ENCODE results near the gene ARMH4.
"Not testable (repeated sequence)": the region's sequence is repeated elsewhere in the genome, so short reads cannot be mapped to it uniquely, and the experiment has no call there.

Gene ARMH4

GRCh38 chr14:58145936-58146335 is 6.1 kb downstream of the ARMH4 start:
- no peak for DNase-seq (ENCODE audit: extremely low read depth in 1 of 2, low read depth in 1 of 2)

DNA sequence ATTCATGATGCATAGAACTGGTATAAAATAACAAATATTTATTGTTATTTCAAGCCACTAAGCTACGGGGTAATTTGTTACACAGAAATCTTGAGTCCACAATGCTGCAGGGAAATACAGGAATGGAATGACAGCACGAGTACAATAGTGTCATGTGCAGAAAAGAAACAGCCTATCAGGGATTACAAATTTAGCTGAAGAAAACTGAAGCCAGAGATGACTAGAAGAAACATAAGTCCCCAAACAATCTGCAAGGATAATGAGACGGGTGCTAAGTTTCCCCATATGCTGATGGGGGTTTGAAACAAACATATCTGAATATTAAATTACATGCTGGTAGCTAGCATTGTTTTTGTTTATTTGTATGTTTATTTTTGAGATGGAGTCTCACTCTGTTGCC is 8.9 kb downstream of the ARMH4 start:
- no peak for DNase-seq (ENCODE audit: extremely low read depth in 1 of 2, low read depth in 1 of 2)

- no peak for DNase-seq (ENCODE audit: extremely low read depth in 1 of 2, low read depth in 1 of 2)
These were observed 10.1 kb downstream of the ARMH4 start for GRCh38 chr14:58141893-58142292.

GRCh38 chr14:58138714-58139482 is 13.1 kb downstream of the ARMH4 start:
- DNase-seq (ENCODE audit: extremely low read depth in 1 of 2, low read depth in 1 of 2): no peak

DNA sequence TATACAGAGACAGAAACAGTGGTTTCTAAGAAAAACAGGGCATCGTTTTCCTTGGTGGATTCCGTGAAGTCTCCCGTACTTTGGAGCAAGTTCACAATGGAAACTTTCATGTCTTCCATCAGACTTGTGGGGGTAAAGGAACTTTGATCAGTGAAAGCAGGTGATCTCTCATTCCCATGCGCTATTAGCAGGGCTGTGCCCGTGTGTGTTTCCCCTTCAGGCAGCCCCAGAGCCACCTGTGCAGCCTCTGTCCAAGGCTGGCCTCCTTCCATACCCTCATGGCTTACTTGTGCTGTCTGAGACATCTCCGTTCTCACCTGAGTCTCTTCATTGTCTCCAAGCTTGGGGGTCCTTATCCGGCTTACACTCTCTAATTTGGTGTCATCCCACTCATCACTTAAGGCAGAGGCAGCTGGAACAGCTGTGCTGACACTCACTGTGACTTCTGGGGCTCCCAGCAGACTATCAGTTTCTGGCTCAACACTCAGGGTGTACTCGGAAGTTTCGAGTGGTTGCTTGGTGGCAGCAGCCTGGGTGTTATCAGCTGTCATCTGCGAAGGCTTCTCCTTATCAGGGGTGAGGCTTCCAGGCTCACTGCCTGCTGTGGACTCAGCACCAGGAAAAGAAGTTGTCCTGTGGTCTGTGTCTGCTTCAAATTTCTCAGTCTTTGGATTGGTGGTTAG is 13.8 kb downstream of the ARMH4 start:
- no peak for DNase-seq (ENCODE audit: extremely low read depth in 1 of 2, low read depth in 1 of 2)

GRCh38 chr14:58133739-58134138 is 18.3 kb downstream of the ARMH4 start:
- no peak for DNase-seq (ENCODE audit: extremely low read depth in 1 of 2, low read depth in 1 of 2)

- no peak for DNase-seq (ENCODE audit: extremely low read depth in 1 of 2, low read depth in 1 of 2)
These were observed 20.6 kb downstream of the ARMH4 start for GRCh38 chr14:58131386-58131785.

GRCh38 chr14:58130116-58130782 is 21.8 kb downstream of the ARMH4 start:
- no peak for DNase-seq (ENCODE audit: extremely low read depth in 1 of 2, low read depth in 1 of 2)

DNA sequence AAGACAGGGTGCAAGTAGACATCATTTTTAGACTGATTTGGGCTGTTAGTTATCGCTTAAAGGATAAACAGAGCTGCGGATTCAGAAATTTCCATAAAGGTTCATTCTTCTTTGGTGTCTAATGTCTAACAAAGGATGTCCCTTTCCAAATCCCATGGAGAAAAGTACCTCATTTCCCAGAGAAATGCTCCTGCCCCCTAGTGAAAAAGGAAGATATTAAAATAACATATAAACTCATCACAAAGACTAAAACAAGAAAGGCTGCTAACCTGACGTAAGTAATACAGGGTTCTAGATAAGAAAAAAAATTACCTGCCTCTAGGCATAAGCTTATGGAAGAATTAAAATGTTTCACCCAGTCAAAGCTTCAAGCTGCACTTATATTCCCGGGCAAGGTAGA is 22.8 kb downstream of the ARMH4 start:
- DNase-seq (ENCODE audit: extremely low read depth in 1 of 2, low read depth in 1 of 2): no peak

DNA sequence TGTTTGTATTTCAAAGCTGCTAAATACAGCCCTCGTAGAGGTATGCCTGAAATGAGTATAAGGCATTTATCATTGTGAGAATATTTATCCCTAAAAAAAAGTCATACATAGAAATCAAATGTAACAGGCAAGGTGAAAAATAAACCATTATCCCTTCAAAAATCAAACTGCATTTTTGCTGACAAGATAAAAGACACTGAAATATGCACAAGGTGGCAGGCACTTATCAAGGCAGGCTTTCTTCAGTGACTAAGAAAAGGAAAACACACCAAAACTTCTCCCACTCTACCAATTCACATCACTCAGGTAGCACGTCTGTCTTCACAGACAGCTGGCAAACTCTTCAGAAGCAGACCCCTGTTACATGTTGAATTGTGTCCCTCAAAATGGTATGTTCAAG is 23.6 kb downstream of the ARMH4 start:
- no peak for DNase-seq (ENCODE audit: extremely low read depth in 1 of 2, low read depth in 1 of 2)

DNA sequence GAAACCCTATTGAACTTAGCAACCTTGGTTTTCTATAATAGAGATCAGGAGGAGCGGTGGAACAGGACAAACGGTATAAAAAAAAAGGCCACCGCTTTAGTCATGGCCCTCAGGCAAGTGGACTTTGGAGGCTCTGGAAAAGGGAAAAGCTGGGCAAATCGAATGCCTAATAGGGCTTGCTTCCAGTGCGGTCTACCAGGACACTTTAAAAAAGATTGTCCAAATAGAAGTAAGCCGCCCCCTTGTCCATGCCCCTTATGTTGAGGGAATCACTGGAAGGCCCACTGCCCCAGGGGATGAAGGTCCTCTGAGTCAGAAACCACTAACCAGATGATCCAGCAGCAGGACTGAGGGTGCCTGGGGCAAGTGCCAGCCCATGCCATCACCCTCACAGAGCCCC is 29.5 kb downstream of the ARMH4 start:
- DNase-seq (ENCODE audit: extremely low read depth in 1 of 2, low read depth in 1 of 2): not testable (repeated sequence)

GRCh38 chr14:58121530-58122186 is 30.4 kb downstream of the ARMH4 start:
- DNase-seq (ENCODE audit: extremely low read depth in 1 of 2, low read depth in 1 of 2): no peak

DNA sequence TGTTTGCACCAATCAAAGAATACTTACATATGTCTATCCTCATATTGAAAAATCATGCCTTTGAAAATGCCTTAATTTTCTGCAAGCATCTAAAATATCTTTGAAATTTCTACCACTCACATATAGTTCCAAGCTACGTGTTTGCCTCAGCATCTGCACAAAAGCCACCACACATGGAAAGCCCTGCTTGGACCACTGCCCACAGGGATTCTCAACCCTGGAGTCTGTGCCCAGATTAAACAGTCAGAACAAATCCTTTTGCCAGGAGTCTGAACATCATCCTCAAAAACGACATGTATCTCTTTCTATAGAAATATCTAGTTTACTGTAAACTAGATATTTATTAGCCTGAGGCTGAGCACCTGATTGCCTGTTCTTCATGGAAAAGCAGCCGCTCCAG is 32.6 kb downstream of the ARMH4 start:
- DNase-seq (ENCODE audit: extremely low read depth in 1 of 2, low read depth in 1 of 2): no peak

DNA sequence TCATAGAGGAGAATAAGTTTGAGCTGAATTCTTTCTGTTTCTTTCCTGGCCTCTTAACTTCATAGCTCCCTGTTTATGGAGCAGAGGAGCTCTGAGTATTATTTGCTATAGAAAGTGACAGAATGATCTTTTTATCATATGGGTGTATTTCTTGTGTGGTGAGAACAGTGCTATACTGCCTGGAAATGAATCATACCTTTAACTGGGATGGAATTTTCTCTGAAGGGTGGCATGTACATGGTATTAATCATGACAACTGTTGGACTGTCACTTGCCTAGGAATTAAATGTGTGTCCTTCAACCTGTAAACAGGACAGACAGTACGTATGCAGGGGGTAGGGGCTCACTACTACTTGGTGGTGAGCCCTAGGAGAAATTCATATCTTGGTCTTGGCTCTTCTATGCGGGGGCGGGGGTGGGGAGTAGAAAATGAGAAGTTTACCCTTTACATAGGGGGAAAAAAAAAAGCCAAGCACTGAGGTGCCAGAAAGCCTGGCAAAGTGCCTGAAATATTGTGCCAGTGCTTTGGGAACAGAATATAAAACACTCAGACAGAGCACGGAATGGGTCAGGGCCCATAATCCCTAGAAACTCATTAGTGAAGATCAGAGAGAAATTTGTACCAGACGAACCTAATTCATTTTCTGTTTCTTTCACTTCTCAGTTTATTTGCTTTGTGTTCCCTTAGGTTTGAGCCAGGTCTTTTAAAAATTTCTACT is 33.8 kb downstream of the ARMH4 start:
- DNase-seq (ENCODE audit: extremely low read depth in 1 of 2, low read depth in 1 of 2): no peak

DNA sequence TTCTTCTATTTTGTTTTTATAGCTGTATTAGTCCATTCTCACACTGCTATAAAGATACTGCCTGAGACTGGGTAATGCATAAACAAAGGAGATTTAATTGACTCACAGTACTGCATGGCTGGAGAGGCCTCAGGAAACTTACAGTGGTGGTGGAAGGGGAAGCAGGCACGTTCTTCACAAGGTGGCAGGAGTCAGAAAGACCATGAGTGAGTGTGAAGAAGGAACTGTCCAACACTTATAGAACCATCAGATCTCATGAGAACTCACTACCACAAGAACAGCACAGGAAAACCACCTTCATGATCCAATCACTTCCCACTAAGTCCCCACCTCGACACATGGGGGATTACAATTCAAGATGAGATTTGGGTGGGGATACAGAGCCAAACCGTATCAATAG is 42.3 kb downstream of the ARMH4 start:
- no peak for DNase-seq (ENCODE audit: extremely low read depth in 1 of 2, low read depth in 1 of 2)

DNA sequence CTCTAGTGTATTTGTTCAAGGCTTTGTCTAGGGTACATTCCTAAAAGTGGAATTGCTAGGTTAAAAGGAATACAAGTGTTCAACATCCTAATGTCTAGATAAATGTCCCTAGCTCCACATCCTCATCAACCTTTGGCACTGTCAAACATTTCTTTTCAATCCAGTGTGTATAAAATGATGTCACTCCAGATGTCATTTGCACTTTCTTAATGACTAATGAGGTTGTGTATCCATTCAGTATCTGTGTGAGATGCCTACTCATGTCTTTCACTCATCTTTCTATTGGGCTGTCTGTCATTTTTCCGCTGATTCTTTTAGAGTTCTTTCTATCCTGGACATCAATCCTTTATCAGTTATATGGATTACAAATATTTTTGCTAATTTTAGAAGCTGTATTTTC is 43.3 kb downstream of the ARMH4 start:
- DNase-seq (ENCODE audit: extremely low read depth in 1 of 2, low read depth in 1 of 2): no peak

GRCh38 chr14:58107947-58108552 is 44.0 kb downstream of the ARMH4 start:
- peak in 1 of 2 donors; percentile 2 for DNase-seq (ENCODE audit: extremely low read depth in 1 of 2, low read depth in 1 of 2)

GRCh38 chr14:58107041-58107440 is 45.0 kb downstream of the ARMH4 start:
- no peak for DNase-seq (ENCODE audit: extremely low read depth in 1 of 2, low read depth in 1 of 2)

- DNase-seq (ENCODE audit: extremely low read depth in 1 of 2, low read depth in 1 of 2): no peak
These were observed 45.6 kb downstream of the ARMH4 start for GRCh38 chr14:58106446-58106845.

- no peak for DNase-seq (ENCODE audit: extremely low read depth in 1 of 2, low read depth in 1 of 2)
These were observed 47.2 kb downstream of the ARMH4 start for GRCh38 chr14:58104808-58105207.
